Measurements from ENCODE around the gene PALMD. TPM values are rescaled to one million over a fixed set of nuclear protein-coding genes. Genes with fewer than 3 reads are reported as not detected.

Gene PALMD
- total RNA-seq, 2 experiments from 2014 or later, result not detected

GRCh38 chr1:99644279-99645004, 1.5 kb upstream of the PALMD start:
- TF ChIP-seq CTCF (IDR thresholded peaks at IDR 0.05), result no peak
- ChIA-PET CTCF (no interaction called here), POLR2A (no interaction called here)
- Mint-ChIP-seq H3K27me3 (peaks cover 14% of the 10 kb centered on the region), H3K27ac (no peak overlapping the region), H3K9me3 (no peaks in the 10 kb centered on the region), H3K4me3 (no peak overlapping the region), H3K4me1 (ENCODE audit: low read depth) (no peaks in the 10 kb centered on the region), H3K36me3 (ENCODE audit: low read depth) (no peaks in the 10 kb centered on the region)
- intact Hi-C loops (cut with micrococcal nuclease), result no loop called here
- DNase-seq (no peak), ATAC-seq (no peak)

GRCh38 chr1:99645203-99645602, 710 bp upstream of the PALMD start:
- POLR2A ChIA-PET, result no interaction called here
- H3K4me3 Mint-ChIP-seq, result no peak overlapping the region
- H3K27me3 Mint-ChIP-seq, result peaks cover 15% of the 10 kb centered on the region
- H3K4me1 Mint-ChIP-seq (ENCODE audit: low read depth), result no peaks in the 10 kb centered on the region
- TF ChIP-seq CTCF (IDR thresholded peaks at IDR 0.05), result no peak
- intact Hi-C loops (cut with micrococcal nuclease), result no loop called here
- H3K36me3 Mint-ChIP-seq (ENCODE audit: low read depth), result no peaks in the 10 kb centered on the region
- CTCF ChIA-PET, result no interaction called here
- ATAC-seq, result no peak
- H3K27ac Mint-ChIP-seq, result no peak overlapping the region
- DNase-seq, result no peak
- H3K9me3 Mint-ChIP-seq, result no peaks in the 10 kb centered on the region

- no peak for TF ChIP-seq CTCF (IDR thresholded peaks at IDR 0.05)
- Mint-ChIP-seq H3K36me3 (ENCODE audit: low read depth) (no peaks in the 10 kb centered on the region), H3K4me1 (ENCODE audit: low read depth) (no peaks in the 10 kb centered on the region), H3K4me3 (no peak overlapping the region), H3K27ac (no peak overlapping the region), H3K9me3 (no peaks in the 10 kb centered on the region), H3K27me3 (peaks cover 18% of the 10 kb centered on the region)
- ChIA-PET POLR2A (no interaction called here), CTCF (interaction anchor here (1.0 kb wide), 2 partner anchors 13 to 39 kb away, joined by 3 read pairs; no protein-coding TSS in a partner anchor)
- DNase-seq, result no peak
- intact Hi-C loops (cut with micrococcal nuclease), result no loop called here
- ATAC-seq, result no peak
Observed at GRCh38 chr1:99646868-99647267, 955 bp downstream of the PALMD start.

- ATAC-seq (no peak), DNase-seq (no peak)
- Mint-ChIP-seq H3K4me3 (no peak overlapping the region), H3K36me3 (ENCODE audit: low read depth) (no peaks in the 10 kb centered on the region), H3K9me3 (no peaks in the 10 kb centered on the region), H3K27ac (no peak overlapping the region), H3K27me3 (peaks cover 18% of the 10 kb centered on the region), H3K4me1 (ENCODE audit: low read depth) (no peaks in the 10 kb centered on the region)
- TF ChIP-seq CTCF (IDR thresholded peaks at IDR 0.05), result no peak
- intact Hi-C loops (cut with micrococcal nuclease), result no loop called here
- CTCF ChIA-PET, result interaction anchor here (1.0 kb wide), 1 partner anchor 38 kb away, joined by 3 read pairs; no protein-coding TSS in a partner anchor
- POLR2A ChIA-PET, result no interaction called here
Observed at GRCh38 chr1:99647490-99647889, 1.6 kb downstream of the PALMD start.

GRCh38 chr1:99648107-99648506, 2.2 kb downstream of the PALMD start:
- CTCF ChIA-PET, result no interaction called here
- Mint-ChIP-seq H3K27ac (no peak overlapping the region), H3K27me3 (peaks cover 18% of the 10 kb centered on the region), H3K4me3 (no peak overlapping the region), H3K4me1 (ENCODE audit: low read depth) (no peaks in the 10 kb centered on the region), H3K36me3 (ENCODE audit: low read depth) (no peaks in the 10 kb centered on the region), H3K9me3 (no peaks in the 10 kb centered on the region)
- no peak for TF ChIP-seq CTCF (IDR thresholded peaks at IDR 0.05)
- intact Hi-C loops (cut with micrococcal nuclease), result no loop called here
- POLR2A ChIA-PET, result no interaction called here
- ATAC-seq (no peak), DNase-seq (no peak)
